CD1c-positive myeloid dendritic cell (primary cell): ENCODE results near the gene DHX9.
"Not testable (repeated sequence)": the region's sequence is repeated elsewhere in the genome, so short reads cannot be mapped to it uniquely, and the experiment has no call there.

Experiments
- DNase-seq: peaks from one replicate; pipeline ENCODE4 v3.0.0-alpha.2; 2016; ENCODE audit errors: extremely low spot score

The DHX9 gene

GRCh38 chr1:182888736-182889531 is 49.8 kb downstream of the DHX9 start:
- no peak for DNase-seq

- no peak for DNase-seq
Observed at GRCh38 chr1:182889997-182890396, 50.9 kb downstream of the DHX9 start.

GRCh38 chr1:182890927-182891610 is 51.9 kb downstream of the DHX9 start:
- DNase-seq, result no peak

GRCh38 chr1:182897696-182898095 is 58.5 kb downstream of the DHX9 start:
- DNase-seq, result no peak

- not testable (repeated sequence) for DNase-seq
Observed at GRCh38 chr1:182901946-182902345, 62.8 kb downstream of the DHX9 start.

- DNase-seq, result no peak
Observed at GRCh38 chr1:182905321-182905720, 66.2 kb downstream of the DHX9 start.

GRCh38 chr1:182909578-182909977 is 70.4 kb downstream of the DHX9 start:
- DNase-seq, result no peak

- no peak for DNase-seq
Observed at GRCh38 chr1:182910143-182910542, 71.0 kb downstream of the DHX9 start.

- no peak for DNase-seq
Observed at GRCh38 chr1:182913401-182913800, 74.3 kb downstream of the DHX9 start.

GRCh38 chr1:182917378-182917777 is 78.2 kb downstream of the DHX9 start:
- no peak for DNase-seq

GRCh38 chr1:182925661-182926060 is 86.5 kb downstream of the DHX9 start:
- DNase-seq, result no peak

GRCh38 chr1:182927693-182928433 is 88.7 kb downstream of the DHX9 start:
- no peak for DNase-seq

- no peak for DNase-seq
Observed at GRCh38 chr1:182930985-182931384, 91.8 kb downstream of the DHX9 start.

GRCh38 chr1:182935716-182936115 is 96.6 kb downstream of the DHX9 start:
- DNase-seq, result no peak
